ENCODE measurements around the gene TPPP2. TPM values are rescaled to one million over a fixed set of nuclear protein-coding genes. Genes with fewer than 3 reads are reported as not detected.
A peak's percentile ranks its signal among the peaks of the same experiment; 100 is the strongest.

Gene TPPP2
- total and polyA plus RNA-seq, 2 experiments from 2014 or later: not detected

DNA sequence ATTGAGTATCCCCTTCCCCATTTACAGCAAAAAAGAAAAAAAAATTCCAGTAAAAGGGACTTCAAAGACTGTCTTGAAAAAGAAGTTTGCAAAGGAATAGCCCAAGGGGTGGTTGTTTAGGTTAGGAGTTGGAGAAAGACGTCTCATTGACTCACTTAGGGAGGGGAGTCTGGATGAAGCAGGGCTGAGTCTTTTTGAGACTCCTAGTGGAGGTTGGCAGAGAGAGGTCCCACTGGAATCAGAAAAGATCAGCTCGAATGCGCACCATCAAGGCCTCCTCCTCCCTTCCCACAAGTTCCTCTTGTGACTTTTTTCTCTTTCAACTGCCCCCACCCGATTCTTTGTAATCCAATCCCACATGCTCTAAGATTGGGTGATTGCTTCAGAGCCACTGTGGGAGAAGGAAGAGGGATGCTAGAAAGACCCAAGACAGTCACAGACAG, 42.0 kb downstream of the TPPP2 start (continued):
- TF ChIP-seq, protein P1, sequence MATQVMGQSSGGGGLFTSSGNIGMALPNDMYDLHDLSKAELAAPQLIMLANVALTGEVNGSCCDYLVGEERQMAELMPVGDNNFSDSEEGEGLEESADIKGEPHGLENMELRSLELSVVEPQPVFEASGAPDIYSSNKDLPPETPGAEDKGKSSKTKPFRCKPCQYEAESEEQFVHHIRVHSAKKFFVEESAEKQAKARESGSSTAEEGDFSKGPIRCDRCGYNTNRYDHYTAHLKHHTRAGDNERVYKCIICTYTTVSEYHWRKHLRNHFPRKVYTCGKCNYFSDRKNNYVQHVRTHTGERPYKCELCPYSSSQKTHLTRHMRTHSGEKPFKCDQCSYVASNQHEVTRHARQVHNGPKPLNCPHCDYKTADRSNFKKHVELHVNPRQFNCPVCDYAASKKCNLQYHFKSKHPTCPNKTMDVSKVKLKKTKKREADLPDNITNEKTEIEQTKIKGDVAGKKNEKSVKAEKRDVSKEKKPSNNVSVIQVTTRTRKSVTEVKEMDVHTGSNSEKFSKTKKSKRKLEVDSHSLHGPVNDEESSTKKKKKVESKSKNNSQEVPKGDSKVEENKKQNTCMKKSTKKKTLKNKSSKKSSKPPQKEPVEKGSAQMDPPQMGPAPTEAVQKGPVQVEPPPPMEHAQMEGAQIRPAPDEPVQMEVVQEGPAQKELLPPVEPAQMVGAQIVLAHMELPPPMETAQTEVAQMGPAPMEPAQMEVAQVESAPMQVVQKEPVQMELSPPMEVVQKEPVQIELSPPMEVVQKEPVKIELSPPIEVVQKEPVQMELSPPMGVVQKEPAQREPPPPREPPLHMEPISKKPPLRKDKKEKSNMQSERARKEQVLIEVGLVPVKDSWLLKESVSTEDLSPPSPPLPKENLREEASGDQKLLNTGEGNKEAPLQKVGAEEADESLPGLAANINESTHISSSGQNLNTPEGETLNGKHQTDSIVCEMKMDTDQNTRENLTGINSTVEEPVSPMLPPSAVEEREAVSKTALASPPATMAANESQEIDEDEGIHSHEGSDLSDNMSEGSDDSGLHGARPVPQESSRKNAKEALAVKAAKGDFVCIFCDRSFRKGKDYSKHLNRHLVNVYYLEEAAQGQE (IDR thresholded peaks at IDR 0.05; ENCODE audit: unreplicated experiment): no peak
- TF ChIP-seq CTCF (conservative IDR thresholded peaks at IDR 0.05; ENCODE audit: low read depth in 2 of 2): no peak
- TF ChIP-seq CREB1 (CRISPR knock-in tag; IDR thresholded peaks at IDR 0.05; ENCODE audit: low read depth): no peak

DNA sequence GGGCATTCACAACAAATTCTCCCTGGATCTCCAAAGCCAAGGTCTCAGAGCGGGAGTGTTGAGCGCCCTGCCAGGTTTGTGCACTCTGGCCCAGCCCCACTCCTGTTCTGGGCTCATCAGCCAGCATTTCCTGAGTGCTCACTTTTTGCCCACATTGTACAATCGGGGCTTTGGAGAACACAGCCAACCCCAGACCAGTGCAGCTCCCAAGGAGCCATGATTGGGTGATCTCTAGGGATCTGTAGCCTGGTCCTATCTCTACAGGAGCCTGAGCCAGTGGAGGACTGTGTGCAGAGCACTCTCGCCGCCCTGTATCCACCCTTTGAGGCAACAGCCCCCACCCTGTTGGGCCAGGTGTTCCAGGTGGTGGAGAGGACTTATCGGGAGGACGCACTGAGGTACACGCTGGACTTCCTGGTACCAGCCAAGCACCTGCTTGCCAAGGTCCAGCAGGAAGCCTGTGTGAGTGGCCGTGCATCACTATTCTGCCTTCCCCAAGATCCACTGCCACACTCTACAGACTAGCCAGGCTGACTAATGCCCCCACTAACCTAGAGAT, 42.8 kb downstream of the TPPP2 start:
- peak overlapping the region; percentile 98; the same call in 1 of the 2 replicates for H3K4me2 ChIP-seq
- Mint-ChIP-seq H3K27me3 (ENCODE audit: insufficient read depth, low read depth, poor library complexity) (peaks cover 20% of the 10 kb centered on the region), H3K4me1 (peaks cover 27% of the 10 kb centered on the region), H3K27ac (no peak overlapping the region), H3K9me3 (no peaks in the 10 kb centered on the region; the same call in 1 of the 3 replicates), H3K4me3 (peak overlapping the region; percentile 97), H3K36me3 (ENCODE audit: low read depth) (peaks cover 53% of the 10 kb centered on the region)
- peaks cover 6% of the 10 kb centered on the region for H3K79me2 ChIP-seq (replicated peaks; ENCODE audit: insufficient read depth)
- TF ChIP-seq, protein P2, sequence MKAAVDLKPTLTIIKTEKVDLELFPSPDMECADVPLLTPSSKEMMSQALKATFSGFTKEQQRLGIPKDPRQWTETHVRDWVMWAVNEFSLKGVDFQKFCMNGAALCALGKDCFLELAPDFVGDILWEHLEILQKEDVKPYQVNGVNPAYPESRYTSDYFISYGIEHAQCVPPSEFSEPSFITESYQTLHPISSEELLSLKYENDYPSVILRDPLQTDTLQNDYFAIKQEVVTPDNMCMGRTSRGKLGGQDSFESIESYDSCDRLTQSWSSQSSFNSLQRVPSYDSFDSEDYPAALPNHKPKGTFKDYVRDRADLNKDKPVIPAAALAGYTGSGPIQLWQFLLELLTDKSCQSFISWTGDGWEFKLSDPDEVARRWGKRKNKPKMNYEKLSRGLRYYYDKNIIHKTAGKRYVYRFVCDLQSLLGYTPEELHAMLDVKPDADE (IDR thresholded peaks at IDR 0.05): no peak
- TF ChIP-seq EZH2 (IDR thresholded peaks at IDR 0.05; ENCODE audit: low read depth, unreplicated experiment): no peak
- no peak for TF ChIP-seq EZH2phosphoT487 (IDR thresholded peaks at IDR 0.05; ENCODE audit: unreplicated experiment)
- TF ChIP-seq ZNF114 (CRISPR knock-in tag; IDR thresholded peaks at IDR 0.05): no peak
- H3F3A ChIP-seq (replicated peaks; ENCODE audit: low read depth): peaks cover 17% of the 10 kb centered on the region
- peaks cover 3% of the 10 kb centered on the region; the same call in 1 of the 2 replicates for H4K20me1 ChIP-seq (replicated peaks; ENCODE audit: insufficient read depth)
- no peak overlapping the region for H3K4me3 ChIP-seq
- DNase-seq (ENCODE audit: low spot score): no peak
- H3K27ac ChIP-seq (ENCODE audit: low read depth): no peak overlapping the region
- no peak overlapping the region for H2AFZ ChIP-seq
- H3K27me3 ChIP-seq (ENCODE audit: insufficient read depth): peaks cover 13% of the 10 kb centered on the region
- no peaks in the 10 kb centered on the region for H3K9me2 ChIP-seq (ENCODE audit: insufficient read depth)
- peaks cover 13% of the 10 kb centered on the region for H3K4me1 ChIP-seq (ENCODE audit: insufficient read depth)
- no peak for ATAC-seq
- peaks cover 12% of the 10 kb centered on the region; the same call in 1 of the 2 replicates for H3K36me3 ChIP-seq (ENCODE audit: insufficient read depth)
